ENCODE results near the gene TMED8.

GRCh38 chr14:77378701-77379100, 1.8 kb upstream of the TMED8 start:
- TF ChIP-seq CTCF (IDR thresholded peaks at IDR 0.05) (no peak), POLR2A (IDR thresholded peaks at IDR 0.05) (no peak), EP300 (IDR thresholded peaks at IDR 0.05) (no peak), POLR2AphosphoS5 (IDR thresholded peaks at IDR 0.05) (no peak)

Measured in suprapubic skin (tissue), 4 donors.